K562 (cell line): ENCODE data around the gene PPIL4. TPM values are rescaled to one million over a fixed set of nuclear protein-coding genes. Genes with fewer than 3 reads are reported as not detected.

Source experiments
- AFF1 ChIP-seq, 2 experiments: fragments of 450-650 bp; IDR thresholded peaks; 2 replicates each; pipeline ENCODE4 v1.6.1; 2018; ENCODE audit warnings: mild to moderate bottlenecking in 2 of 2, low read depth in 1 of 2; ENCODE audit not compliant: partially characterized antibody in 2 of 2
- DIDO1 ChIP-seq: fragments of 450-650 bp; IDR thresholded peaks from 2 replicates; pipeline ENCODE4 v1.6.1; 2016; ENCODE audit warnings: low read depth, missing biosample characterization, missing genetic modification characterization
- FOXK2 ChIP-seq, 2 experiments: fragments of 450-650 bp; IDR thresholded peaks in 1 of 2; conservative IDR thresholded peaks in 1 of 2; 2 replicates each; pipeline ENCODE4 v1.6.1; 2016; ENCODE audit warnings: low read depth in 2 of 2, mild to moderate bottlenecking in 1 of 2
- GTF2A2 ChIP-seq: IDR thresholded peaks from 2 replicates; pipeline ENCODE4 v1.6.1; 2016; ENCODE audit warnings: mild to moderate bottlenecking, missing genetic modification characterization, missing compliant biosample characterization
- GTF3C2 ChIP-seq: IDR thresholded peaks from 3 replicates; pipeline ENCODE4 v1.6.1; 2011; ENCODE audit warnings: borderline replicate concordance, mild to moderate bottlenecking, moderate library complexity; ENCODE audit not compliant: insufficient read length; ENCODE audit errors: extremely low read depth
- NFE2 ChIP-seq: IDR thresholded peaks from 2 replicates; pipeline ENCODE4 v1.6.1; 2014; ENCODE audit warnings: antibody characterized with exemption, low read depth
- SIRT6 ChIP-seq: IDR thresholded peaks from one replicate; pipeline ENCODE4 v1.6.1; 2012; ENCODE audit warnings: low read depth, mild to moderate bottlenecking, control low read depth, inconsistent platforms, low read length, moderate library complexity
- SMARCA4 ChIP-seq: fragments of 450-650 bp; IDR thresholded peaks from 2 replicates; pipeline ENCODE4 v1.6.1; 2016
- TSHZ1 ChIP-seq: fragments of 250-450 bp; sonication (Bioruptor Pico); IDR thresholded peaks from 2 replicates; pipeline ENCODE4 v1.4.0; 2020; ENCODE audit warnings: mild to moderate bottlenecking, moderate library complexity
- ZBTB33 ChIP-seq: sonication (generic); formaldehyde crosslinking; IDR thresholded peaks from 2 replicates; pipeline ENCODE4 v1.8.1; 2023; ENCODE audit warnings: mild to moderate bottlenecking, missing genetic modification reagents
- ZNF12 ChIP-seq: sonication (generic); formaldehyde crosslinking; IDR thresholded peaks from 2 replicates; pipeline ENCODE4 v1.4.0; 2020; ENCODE audit warnings: mild to moderate bottlenecking, missing genetic modification reagents
- ZNF212 ChIP-seq: fragments of 450-650 bp; formaldehyde crosslinking; IDR thresholded peaks from 2 replicates; pipeline ENCODE4 v1.4.0; 2020; ENCODE audit warnings: mild to moderate bottlenecking
- polyA plus RNA-seq, 8 experiments: library from polyadenylated mRNA; depleted of rRNA in 4 of 8; stranded (reverse) in 5 of 8; unstranded in 3 of 8; fragments of >200 nt; fragmentation: Nextera tagmentation in 2 of 8; fragmentation: Illumina TruSeq in 1 of 8; extraction: Ambion mirVana in 2 of 8; extraction: Trizol in 1 of 8; gene quantifications; 2 replicates each; pipeline versions ENCODE4 v1.2.1 to v1.2.3, GENCODE V29; 2011 to 2014; ENCODE audit warnings: inconsistent platforms in 1 of 8, missing spikeins in 1 of 8
- total RNA-seq, 7 experiments: library from RNA; depleted of rRNA in 6 of 7; stranded (reverse); fragments of >200 nt in 6 of 7; fragmentation: Illumina TruSeq in 2 of 7; extraction: Trizol in 2 of 7; gene quantifications; 2 replicates each; pipeline versions ENCODE4 v1.2.1 to v1.2.3, GENCODE V29; 2011 to 2021; ENCODE audit warnings: low replicate concordance in 1 of 7

Gene PPIL4
- total and polyA plus RNA-seq, 9 of the 15 experiments (the other 6 are each of a cell fraction or from before 2014, with no cell fraction given): 14.5 to 55.2 (median 45.9) TPM

GRCh38 chr6:149565527-149566409 is 19.9 kb upstream of the PPIL4 start, which contains the start of gene GINM1 (continued):
- TF ChIP-seq TSHZ1 (CRISPR knock-in tag) (no peak), AFF1 (IDR thresholded peaks at IDR 0.05; ENCODE audit: low read depth in 1 of 2, partially characterized antibody in 2 of 2) (peak; percentile 45 to 59), FOXK2 (conservative IDR thresholded peaks at IDR 0.05 in 1 of 2, IDR thresholded peaks at IDR 0.05 in 1 of 2; ENCODE audit: low read depth in 2 of 2) (0 out of 4 replicates have a peak, but pooled peaks of 1 of the 2 experiments have one; percentile 30), GTF2A2 (tag) (no peak), GTF3C2 (no peak), SIRT6 (no peak), ZNF212 (CRISPR knock-in tag) (peak; percentile 23; the same call in 1 of the 2 replicates), DIDO1 (tag) (0 out of 2 replicates have a peak, but pooled peaks have one; percentile 22), ZNF12 (CRISPR knock-in tag) (0 out of 2 replicates have a peak, but pooled peaks have one; percentile 25), SMARCA4 (peak; percentile 72), NFE2 (peak; percentile 1; the same call in 1 of the 2 replicates), ZBTB33 (CRISPR knock-in tag) (0 out of 2 replicates have a peak, but pooled peaks have one; percentile 23)
